GM18868 (cell line): ENCODE measurements around the gene CRIM1.

Source experiments
- ATAC-seq: cut with Tn5 transposase; IDR thresholded peaks from one replicate; pipeline ENCODE4 v1.9.1; 2021; ENCODE audit warnings: mild to moderate bottlenecking, moderate library complexity; ENCODE audit not compliant: unreplicated experiment

CRIM1 gene

DNA sequence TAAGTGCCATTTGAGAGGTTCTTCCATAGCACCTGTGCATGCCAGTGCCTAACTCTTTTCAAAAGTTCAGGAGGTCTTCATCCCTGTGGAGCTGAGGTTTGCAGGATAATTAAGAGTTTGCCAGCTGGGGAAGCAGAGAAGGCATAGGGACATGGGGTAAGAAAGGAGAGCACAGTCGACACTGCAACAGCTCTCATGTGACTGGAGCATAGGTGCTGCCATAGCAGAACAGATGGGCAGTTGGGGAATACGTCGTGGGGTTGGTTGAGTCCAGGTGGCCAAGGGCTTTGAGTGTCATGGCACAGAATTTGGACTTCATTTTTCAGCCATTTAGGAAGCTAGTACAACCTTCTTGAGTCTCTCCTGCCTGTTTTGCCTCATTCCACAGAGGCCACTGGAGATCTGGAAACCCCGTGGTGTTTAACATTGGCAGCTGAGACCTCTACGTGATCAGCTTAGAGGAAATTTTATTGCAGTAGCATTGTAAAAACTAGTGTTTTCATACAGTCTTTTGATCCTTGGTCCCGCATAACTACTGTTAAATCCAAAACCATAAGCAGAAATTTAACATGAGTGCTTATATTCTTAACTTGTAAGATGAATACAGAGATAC, 65.1 kb downstream of the CRIM1 start:
- no peak for ATAC-seq

DNA sequence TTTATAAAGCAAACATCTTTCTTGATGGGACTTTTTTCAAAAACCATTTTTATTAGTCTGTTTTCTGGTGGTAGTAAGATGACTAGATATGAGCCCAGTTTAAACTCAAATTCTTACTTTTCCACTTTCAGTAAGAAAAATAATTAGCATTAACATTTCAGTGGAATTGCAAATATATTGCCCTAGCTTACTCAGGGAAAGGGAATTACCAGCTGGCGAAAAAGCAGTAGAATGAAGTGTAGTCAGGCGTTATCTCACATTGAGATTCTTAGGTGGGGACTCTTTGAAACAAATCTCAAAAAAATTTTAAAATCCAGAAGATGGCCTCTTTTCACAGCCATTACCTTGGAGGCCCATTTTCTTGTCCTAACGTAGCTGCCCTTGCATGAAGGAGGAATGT, 65.8 kb downstream of the CRIM1 start:
- ATAC-seq: no peak

DNA sequence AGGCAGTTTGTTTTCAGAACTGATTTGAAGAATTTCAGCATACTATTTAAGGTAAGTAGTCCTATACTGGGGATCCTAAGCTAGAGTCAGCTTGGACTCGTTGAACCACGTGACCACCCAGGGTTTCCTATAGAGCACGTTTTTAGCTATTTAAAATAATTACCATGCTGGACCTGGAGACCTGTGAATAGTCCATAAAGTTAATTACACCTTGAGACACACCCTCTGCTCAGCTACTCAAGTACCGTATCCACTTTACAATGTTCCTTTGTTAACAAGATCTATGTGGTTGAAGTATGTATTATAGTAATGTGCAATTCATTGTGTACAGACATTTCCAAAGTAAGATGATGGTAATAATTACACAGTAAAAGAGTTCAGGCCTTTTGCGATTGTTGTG, 67.6 kb downstream of the CRIM1 start:
- ATAC-seq: no peak

DNA sequence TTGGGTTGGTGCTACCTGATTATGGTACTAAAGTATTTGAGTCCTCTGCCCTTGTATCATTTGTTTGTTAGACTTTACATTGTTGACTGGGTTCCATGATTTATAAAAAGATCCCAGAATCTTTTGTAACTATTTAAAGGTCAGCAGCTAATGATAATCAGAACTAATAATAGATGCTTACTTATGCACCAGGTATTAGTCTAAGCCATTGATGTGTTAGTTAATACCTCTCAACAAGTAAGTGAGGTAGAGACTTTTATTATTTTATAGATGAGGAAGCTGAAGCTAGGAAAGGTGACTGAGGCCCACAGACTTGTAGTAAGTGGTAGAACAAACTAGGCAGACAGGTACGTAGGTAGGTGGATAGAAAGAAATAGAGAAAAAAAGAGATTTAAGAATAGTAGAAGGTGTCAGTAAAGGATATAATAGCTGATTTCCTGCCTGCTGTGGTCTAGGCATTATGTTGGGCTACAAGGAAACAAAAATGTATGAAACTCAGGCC, 68.1 kb downstream of the CRIM1 start:
- no peak for ATAC-seq

DNA sequence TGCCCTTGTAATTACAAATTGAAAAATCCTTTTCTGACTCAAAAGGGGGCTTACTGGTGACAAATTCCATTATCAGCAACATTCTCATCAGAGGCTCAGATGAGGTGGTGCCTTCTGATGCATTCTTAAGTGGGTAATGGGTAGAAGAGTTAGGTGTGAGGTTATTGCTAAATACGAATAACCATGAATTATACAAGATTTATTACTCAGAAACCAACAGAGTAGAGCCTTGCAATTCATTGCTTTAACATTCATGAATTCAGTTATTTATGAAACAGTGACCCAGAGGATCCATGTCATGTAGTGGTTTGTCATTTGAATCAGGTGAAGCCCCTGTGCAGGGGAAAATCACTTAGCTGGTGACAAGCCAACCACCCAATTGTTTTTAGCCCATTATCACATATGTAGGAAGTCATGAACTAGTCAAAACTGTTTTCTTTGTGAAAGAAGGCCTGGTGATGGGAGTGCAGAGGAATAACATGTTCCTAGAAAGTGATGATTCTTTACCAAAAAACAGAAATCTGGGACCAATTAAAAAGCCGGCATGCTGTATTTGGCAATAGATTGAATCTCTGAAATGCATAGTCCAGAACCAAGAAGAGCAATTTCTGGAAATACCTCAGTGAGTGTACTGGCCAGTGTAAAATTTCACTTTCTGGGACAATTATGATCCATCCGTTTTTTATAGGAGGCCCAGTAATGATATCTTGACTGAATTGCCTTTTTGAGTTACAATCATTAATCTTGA, 70.2 kb downstream of the CRIM1 start:
- ATAC-seq: no peak

DNA sequence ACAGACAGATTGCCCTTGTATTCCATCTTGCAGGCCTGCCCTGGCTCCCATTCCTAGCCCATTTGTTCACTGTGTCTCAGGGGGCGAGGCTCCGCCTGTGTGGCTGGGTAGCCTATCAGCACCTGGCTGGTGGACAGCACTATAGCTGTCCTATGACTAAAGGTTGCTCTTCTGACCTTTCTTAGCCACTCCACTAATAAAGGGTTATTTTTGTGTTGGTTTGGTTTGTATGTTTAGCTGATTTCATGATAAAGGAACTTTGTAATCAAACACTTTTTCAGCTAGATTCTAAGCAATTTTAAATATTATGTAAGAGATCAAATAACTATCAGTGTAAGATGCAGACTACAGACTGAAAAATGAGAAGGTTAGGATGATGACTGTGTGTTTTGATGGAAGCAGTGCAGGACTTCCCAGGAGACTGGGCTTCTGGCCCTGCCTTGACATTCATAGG, 72.2 kb downstream of the CRIM1 start:
- ATAC-seq: no peak

DNA sequence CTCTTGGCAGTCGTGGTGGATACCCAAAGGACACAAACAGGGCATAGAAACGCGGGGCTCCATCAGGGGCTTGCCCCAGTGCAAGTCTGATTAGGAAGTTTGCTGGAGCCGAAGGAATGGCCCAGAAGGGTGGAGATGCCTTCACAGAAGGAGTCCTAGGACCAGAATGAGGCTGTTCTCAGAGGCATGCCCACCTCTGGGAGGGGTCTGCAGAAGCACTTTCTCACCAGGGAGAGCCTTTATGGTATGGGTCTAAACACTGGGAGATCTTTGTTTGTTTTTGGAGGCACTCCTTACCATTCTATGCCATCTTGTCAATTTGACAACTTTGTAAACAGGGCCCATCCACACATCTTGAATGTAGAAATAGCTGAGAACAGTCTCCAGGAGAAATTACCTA, 75.0 kb downstream of the CRIM1 start:
- no peak for ATAC-seq

DNA sequence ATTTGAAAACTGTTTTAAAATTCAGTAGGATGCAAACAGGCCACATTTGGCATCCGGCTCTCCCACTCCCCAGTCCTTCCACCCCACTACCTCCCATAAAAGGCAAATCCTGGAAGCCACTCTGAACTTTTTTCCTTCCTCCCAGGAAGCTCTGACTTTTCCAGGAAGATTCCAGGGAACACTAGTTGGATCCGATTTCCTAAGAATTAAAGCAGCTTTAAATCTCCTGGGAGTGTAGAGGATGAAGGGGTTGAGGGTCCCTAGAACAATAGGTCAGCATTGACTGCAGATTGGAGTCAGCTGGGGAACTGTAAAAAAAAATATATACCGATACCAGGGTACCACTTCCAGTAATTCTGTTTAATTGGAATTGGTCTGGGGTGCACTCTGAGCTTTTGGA, 76.9 kb downstream of the CRIM1 start:
- ATAC-seq: no peak

DNA sequence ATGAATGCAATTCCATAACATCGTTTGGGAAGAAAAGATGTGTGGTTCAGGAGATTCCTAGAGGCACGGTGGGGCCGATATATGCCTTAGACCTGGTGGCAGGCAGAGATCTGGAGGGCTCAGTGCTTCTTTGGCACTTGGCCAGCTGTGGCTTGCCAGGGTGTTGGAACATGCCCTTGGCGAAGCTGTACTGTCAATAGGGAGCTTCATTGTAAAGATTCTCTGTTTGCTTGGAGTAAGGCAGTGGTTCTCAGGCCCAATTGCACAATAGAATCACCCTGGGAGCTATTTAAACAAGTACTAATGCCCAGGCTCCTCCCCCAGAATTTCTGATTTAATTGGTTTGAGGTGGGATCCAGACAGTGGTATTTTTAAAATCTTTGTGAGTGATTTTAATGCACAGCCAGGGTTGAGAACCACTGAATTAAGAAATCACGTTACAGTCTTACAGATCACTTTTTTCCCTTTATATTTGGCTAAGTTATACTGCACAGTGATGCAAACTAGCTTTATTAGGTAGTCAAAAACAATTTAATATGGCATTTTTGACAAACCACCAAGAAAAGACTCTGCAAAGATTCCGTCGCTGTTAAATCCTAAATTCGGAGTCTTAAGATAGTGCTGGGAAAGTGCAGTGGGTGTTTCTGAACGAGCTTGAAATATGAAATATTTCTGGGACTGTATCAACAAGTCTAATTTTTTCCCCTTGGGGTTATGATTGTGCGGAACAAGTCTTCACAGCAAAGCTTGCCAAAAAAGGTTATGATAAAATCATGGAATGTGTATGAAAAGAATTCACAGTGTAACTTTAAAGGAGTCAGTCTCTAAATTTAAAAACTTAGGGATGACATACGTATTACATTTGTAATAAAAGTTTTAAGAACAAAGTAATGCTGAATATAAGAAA, 78.0 kb downstream of the CRIM1 start:
- no peak for ATAC-seq

DNA sequence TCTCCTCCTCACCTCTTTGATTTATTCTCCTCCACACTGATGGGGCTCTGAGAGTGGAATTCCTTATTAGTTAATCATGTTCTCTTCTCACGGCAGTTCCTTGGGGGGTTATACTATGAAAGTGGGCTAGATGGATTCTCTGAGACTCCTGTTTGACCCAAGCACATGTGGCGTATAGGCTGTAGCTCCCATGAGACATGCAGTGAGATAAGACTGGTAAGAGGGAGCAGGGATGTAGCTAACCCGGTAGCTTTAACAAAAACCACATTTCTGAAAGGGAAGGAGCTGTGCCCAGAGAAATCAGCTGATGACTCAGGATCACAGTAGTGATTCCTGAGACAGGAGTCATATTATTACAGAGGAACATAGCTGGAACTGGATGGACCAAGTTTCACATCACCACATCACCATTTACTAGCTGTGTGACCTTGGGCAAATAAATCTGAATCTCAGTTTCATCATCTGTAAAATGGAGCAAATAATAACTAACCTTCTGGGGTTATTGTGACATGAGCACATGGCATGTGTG, 82.9 kb downstream of the CRIM1 start:
- ATAC-seq: no peak

DNA sequence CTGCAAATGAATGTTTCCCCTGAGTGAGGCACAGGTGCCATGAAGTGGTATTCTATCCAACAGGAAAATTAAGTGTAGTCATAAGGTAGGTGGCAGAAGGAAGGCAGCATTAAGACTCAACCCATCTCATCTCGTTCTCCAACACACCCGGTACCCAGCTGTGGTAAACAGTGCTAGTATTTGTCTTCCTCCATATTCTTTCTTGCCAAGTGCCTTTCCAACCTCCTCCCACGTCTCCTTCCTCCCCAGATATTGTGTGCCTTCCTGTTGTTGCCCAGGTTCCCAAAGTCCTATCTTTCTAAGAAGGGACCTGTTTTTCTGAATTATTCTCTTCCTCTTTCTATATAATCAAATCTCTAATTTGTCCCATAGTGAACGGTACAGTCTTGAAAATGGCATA, 83.5 kb downstream of the CRIM1 start:
- ATAC-seq: no peak

DNA sequence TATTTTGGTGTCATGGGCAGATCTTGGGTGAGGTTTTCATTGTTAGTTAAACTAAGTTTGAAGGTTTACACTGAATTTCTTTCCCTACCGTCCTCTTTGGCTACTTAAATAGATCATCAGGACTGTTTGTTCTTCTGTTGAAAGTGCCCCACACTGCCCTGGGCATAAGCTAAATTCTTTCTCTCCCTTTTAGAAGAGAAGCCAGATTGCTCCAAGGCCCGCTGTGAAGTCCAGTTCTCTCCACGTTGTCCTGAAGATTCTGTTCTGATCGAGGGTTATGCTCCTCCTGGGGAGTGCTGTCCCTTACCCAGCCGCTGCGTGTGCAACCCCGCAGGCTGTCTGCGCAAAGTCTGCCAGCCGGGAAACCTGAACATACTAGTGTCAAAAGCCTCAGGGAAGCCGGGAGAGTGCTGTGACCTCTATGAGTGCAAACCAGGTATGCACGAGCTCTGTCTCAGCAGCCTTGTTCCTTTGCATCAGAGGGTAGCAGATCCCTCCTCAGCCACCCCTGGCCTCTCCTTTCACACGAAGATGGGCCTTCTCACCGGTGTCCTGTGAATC, 85.6 kb downstream of the CRIM1 start:
- no peak for ATAC-seq

DNA sequence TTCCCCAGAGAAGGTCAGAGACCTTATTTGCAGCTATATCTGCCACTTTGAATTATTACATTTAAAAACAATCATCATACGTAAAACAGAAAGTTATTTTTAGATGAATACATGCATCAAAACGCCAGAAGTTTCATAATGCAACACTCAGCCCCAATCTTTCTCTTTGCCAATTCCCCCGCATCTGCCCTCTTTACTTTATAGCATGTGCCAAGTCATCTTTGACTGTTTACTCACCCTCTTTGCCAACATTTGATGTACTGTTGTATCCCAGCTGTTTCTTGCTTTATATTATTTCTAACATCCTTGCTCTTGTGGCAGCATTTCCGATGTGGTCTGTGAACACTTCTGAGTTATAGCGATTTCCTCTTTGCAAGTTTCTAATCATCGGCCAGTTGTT, 86.2 kb downstream of the CRIM1 start:
- ATAC-seq: no peak

DNA sequence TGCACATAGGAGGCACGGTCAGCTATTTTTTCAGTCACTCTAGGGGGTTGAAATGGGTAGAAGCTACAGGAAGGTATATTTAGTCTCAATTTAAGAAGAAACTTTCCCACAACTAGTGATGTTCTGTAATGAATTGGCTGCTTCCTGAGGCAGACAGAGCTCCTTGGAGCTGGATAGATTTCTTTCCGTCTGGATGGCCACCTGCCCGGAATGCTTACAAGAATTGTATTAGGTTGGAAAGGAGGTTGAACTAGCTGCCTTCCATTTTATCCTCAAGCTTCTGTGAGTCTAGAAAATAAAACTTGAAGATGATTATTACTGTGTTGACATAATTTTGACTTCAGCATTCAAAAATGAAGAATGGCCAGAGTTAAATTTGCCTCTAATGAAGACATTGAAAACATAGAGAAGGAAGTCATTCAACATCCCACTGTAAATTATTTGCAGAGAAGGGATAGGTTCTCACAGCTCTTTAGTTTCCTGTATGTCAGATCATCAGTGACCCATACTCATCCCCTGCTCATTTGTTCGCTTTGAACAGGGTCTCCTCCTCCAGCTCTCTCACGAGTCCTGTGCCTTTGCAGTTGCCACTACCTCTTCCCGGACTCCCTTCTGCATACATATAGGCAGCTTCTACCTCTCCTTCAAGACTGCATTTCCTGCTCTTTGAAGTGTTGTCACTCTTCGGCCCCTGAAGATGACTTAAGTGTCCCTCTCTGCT, 88.8 kb downstream of the CRIM1 start:
- no peak for ATAC-seq

DNA sequence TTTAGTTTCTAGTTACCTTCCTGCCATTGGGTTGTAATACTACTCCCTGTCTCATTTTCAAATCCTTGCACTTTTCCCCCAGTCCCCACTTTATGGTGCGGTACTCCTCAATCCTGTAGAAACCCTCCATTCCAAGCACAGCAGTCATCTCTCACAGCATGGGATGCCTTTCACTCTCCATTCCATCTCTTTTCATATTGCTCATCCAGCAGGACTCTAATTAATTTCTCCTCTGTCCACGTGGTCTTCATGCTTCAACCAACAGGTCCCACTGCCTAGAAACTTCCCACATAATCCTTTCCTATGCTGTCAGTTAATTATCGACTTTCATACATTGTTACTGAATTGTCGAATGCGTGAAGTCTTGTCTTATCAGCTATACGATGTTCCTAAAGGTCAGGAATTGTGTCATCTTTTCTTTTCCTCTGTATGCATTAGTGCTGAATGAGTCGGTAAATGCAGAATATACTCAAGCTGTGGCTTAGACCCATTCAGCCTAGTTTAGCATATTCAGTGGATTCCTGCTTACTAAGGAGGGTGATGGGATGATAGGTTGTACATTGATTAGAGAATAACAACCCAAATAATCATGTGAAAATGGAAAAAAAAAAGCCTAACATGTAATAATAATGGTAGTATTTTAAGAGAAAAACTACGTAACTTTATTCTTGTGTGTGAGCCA, 89.7 kb downstream of the CRIM1 start:
- ATAC-seq: no peak

DNA sequence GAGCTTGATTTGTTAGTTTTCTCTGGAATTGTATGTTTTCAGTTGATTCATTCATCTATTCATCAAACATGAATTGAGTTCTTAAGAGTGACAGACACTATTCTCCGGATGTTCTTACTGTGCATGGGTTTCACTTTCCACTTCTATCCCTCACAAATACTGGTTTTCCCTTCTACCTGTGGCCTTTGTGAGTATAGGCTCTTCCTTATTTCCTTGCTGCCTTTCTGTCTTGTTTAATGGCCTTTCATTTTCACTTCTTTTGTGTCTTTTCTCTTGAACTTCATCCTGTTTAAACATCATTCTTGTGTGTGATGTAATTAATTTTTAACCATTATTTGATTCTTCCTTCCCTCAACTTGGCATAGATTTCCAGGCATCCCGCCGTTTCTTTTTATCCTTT, 90.7 kb downstream of the CRIM1 start:
- ATAC-seq: no peak

DNA sequence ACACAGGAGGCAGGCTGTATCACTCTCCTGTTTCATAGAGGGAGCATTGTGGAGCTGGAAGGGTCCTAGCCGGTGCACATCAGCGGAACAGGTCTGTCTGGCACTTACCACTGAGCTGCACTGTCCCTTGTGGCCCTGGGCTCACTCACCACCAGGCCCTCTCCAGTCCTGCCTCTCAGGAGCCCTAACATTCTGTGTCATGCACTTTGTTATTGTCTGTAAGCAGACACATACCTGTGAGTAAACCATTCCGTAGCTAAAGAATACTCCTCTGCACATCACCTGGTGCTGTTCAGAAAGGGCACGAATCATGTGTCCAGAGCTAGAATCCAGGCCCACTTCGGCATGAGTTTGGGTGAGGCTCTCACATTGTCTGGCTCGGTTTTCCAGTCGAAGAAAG, 93.6 kb downstream of the CRIM1 start:
- ATAC-seq: no peak

DNA sequence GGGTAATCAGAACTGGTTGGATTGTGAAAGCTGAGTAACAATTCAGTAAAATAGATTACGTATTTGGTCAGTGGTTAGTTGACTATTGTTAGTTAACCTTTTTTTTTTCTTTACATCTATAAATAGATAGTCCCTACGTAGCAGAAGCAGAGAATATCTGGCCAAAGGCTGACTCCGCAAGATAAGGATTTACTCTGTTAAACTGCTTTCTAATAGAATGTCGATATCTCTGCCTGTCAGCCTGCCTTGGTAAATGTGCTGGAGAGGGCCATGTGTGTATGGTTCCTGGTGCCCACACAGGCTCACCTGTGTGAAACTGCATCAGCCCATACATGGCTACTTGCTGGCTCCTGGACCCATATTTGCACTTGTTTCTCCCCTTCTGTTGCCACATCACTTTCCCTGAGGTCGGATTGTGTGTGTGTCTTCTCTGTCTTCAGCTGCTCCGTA, 94.4 kb downstream of the CRIM1 start:
- no peak for ATAC-seq

DNA sequence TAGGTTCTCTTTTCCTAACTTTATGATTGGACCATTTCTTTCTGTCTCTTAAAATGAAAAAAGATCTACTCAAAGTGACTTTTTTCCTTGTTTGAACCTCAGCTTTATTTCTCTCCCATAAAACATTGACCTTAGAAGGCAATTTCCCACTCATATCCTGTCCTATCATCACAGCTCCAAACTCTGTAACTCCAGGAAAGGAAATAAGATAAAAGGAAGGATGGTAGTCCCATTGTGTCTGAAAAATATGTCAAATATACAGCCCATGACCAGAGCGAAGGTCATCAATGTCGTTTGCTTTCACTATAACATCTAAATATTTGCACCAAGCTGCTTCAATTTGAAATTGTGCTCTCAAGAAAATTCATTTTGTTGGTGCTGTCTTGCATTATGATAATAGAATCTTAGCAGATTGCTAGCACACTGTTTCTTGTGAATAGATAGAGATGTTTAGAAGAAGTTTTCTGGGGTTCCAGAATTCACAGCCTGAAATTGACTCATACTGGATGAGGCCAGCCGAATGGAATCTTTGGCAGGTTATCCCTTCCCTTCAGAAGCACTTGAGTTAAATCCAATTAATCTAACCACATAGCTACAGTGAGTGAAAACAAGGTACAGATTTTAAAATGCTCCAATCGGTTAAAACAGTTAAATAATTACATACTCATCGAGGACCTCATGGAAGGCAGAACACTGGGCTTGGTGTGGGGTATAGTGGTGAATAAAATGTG, 95.1 kb downstream of the CRIM1 start:
- ATAC-seq: no peak
